Smooth muscle cell (in vitro differentiated cells): Measurements from ENCODE around the gene DR1. TPM values are rescaled to one million over a fixed set of nuclear protein-coding genes. Genes with fewer than 3 reads are reported as not detected.
A peak's percentile ranks its signal among the peaks of the same experiment; 100 is the strongest.
"Not testable (repeated sequence)": the region's sequence is repeated elsewhere in the genome, so short reads cannot be mapped to it uniquely, and the experiment has no call there.

Experiments
- DNase-seq: peaks from one replicate; lab custom pipeline; 2025; ENCODE audit not compliant: unreplicated experiment; lab: John Stamatoyannopoulos, UW
- H2AFZ ChIP-seq: fragments of 200-600 bp; sonication (generic); 2 replicates; pipeline ENCODE4 v1.6.0; 2016; ENCODE audit warnings: antibody characterized with exemption, low read depth, mild to moderate bottlenecking
- H3F3A ChIP-seq: fragments of 200-600 bp; sonication (generic); 2 replicates; pipeline ENCODE4 v1.6.0; 2017; ENCODE audit warnings: antibody characterized with exemption, low read depth
- H3K27ac ChIP-seq: fragments of 200-600 bp; sonication (generic); 2 replicates; pipeline ENCODE4 v1.5.1; 2016; ENCODE audit warnings: low read depth, mild to moderate bottlenecking
- H3K27me3 ChIP-seq: fragments of 200-600 bp; sonication (generic); 2 replicates; pipeline ENCODE4 v1.6.1; 2016; ENCODE audit warnings: low read depth, mild to moderate bottlenecking
- H3K36me3 ChIP-seq: fragments of 200-600 bp; sonication (generic); 2 replicates; pipeline ENCODE4 v1.5.1; 2016; ENCODE audit warnings: low read depth
- H3K4me1 ChIP-seq: fragments of 200-600 bp; sonication (generic); 2 replicates; pipeline ENCODE4 v1.5.1; 2016; ENCODE audit warnings: low read depth
- H3K4me2 ChIP-seq: fragments of 200-600 bp; sonication (generic); 2 replicates; pipeline ENCODE4 v1.6.0; 2016; ENCODE audit warnings: mild to moderate bottlenecking
- H3K4me3 ChIP-seq: fragments of 200-600 bp; sonication (generic); 2 replicates; pipeline ENCODE4 v1.5.1; 2016; ENCODE audit warnings: mild to moderate bottlenecking
- H3K79me2 ChIP-seq: fragments of 200-600 bp; sonication (generic); 2 replicates; pipeline ENCODE4 v1.6.0; 2016; ENCODE audit warnings: low read depth, mild to moderate bottlenecking
- H3K9ac ChIP-seq: fragments of 200-600 bp; sonication (generic); 2 replicates; pipeline ENCODE4 v1.6.0; 2016; ENCODE audit warnings: low read depth
- H3K9me3 ChIP-seq: fragments of 200-600 bp; sonication (generic); replicated peaks from 2 replicates; pipeline ENCODE4 v1.5.1; 2016; ENCODE audit warnings: low read depth
- H4K20me1 ChIP-seq: fragments of 200-600 bp; sonication (generic); 2 replicates; pipeline ENCODE4 v1.6.0; 2016; ENCODE audit warnings: low read depth
- CTCF ChIP-seq: fragments of 200-600 bp; sonication (generic); IDR thresholded peaks from 2 replicates; pipeline ENCODE4 v1.5.1; 2017; ENCODE audit warnings: borderline replicate concordance, mild to moderate bottlenecking, antibody characterized with exemption; ENCODE audit not compliant: insufficient read depth, poor library complexity, severe bottlenecking
- WGBS: methylation state at CpG from one replicate; pipeline ENCODE4 v1.1.7; 2016; ENCODE audit warnings: low lambda C conversion rate; 5-methylcytosine and 5-hydroxymethylcytosine counted together
- polyA plus RNA-seq: library from polyadenylated mRNA; unstranded; fragments of >200 nt; fragmentation: Nextera tagmentation; extraction: Ambion mirVana; gene quantifications from 2 replicates; pipeline ENCODE4 v1.2.1, GENCODE V29; 2016
- total RNA-seq: library from RNA; depleted of rRNA; stranded (reverse); fragments of >200 nt; gene quantifications from 2 replicates; pipeline ENCODE4 v1.2.3, GENCODE V29; 2014

Gene DR1
- total and polyA plus RNA-seq, 2 experiments from 2014 or later, result 33.8 to 63.4 TPM

- DNase-seq, result no peak
- Histone ChIP-seq H3K9me3 (no peaks in the 10 kb centered on the region), H3F3A (no peaks in the 10 kb centered on the region), H3K36me3 (peaks cover 16% of the 10 kb centered on the region), H3K9ac (no peak overlapping the region), H2AFZ (no peak overlapping the region), H3K79me2 (peaks cover 100% of the 10 kb centered on the region), H3K4me1 (peaks cover 33% of the 10 kb centered on the region), H3K4me2 (peak overlapping the region; percentile 89), H3K4me3 (peak overlapping the region; percentile 97), H3K27me3 (no peaks in the 10 kb centered on the region), H4K20me1 (peaks cover 88% of the 10 kb centered on the region), H3K27ac (no peak overlapping the region)
- no peak for TF ChIP-seq CTCF
- 92% methylated on average over 1 of the region's 1 CpG for WGBS
Measured at GRCh38 chr1:93350875-93351274, 5.2 kb downstream of the DR1 start.

GRCh38 chr1:93351346-93351745 is 5.6 kb downstream of the DR1 start:
- Histone ChIP-seq H4K20me1 (peaks cover 93% of the 10 kb centered on the region), H3K79me2 (peaks cover 100% of the 10 kb centered on the region), H3K36me3 (peaks cover 17% of the 10 kb centered on the region), H3K4me2 (peak overlapping the region; percentile 89), H3K4me1 (peaks cover 33% of the 10 kb centered on the region)
- not testable (repeated sequence) for H3K9ac ChIP-seq, H3K27me3 ChIP-seq, H3F3A ChIP-seq, H3K27ac ChIP-seq, H2AFZ ChIP-seq, DNase-seq, H3K4me3 ChIP-seq, H3K9me3 ChIP-seq
- 85% methylated on average over 7 of the region's 7 CpGs for WGBS

GRCh38 chr1:93352376-93352775 is 6.7 kb downstream of the DR1 start:
- no peak for TF ChIP-seq CTCF
- Histone ChIP-seq H3F3A (no peaks in the 10 kb centered on the region), H4K20me1 (peaks cover 92% of the 10 kb centered on the region), H3K4me3 (no peak overlapping the region), H3K9ac (no peak overlapping the region), H3K79me2 (peaks cover 99% of the 10 kb centered on the region), H3K4me1 (peaks cover 33% of the 10 kb centered on the region), H3K36me3 (peaks cover 24% of the 10 kb centered on the region), H3K27ac (peak overlapping the region; percentile 3), H3K9me3 (no peaks in the 10 kb centered on the region), H3K27me3 (no peaks in the 10 kb centered on the region), H2AFZ (no peak overlapping the region), H3K4me2 (no peak overlapping the region)
- DNase-seq, result no peak

GRCh38 chr1:93353286-93353685 is 7.6 kb downstream of the DR1 start:
- H3K9me3 ChIP-seq, result no peaks in the 10 kb centered on the region
- TF ChIP-seq CTCF, result no peak
- peaks cover 91% of the 10 kb centered on the region for H4K20me1 ChIP-seq
- H2AFZ ChIP-seq, result no peak overlapping the region
- H3K27ac ChIP-seq, result peak overlapping the region; percentile 16
- WGBS, result 81% methylated on average over 1 of the region's 1 CpG
- no peak overlapping the region for H3K4me3 ChIP-seq
- no peaks in the 10 kb centered on the region for H3F3A ChIP-seq
- H3K4me2 ChIP-seq, result no peak overlapping the region
- no peak for DNase-seq
- no peak overlapping the region for H3K9ac ChIP-seq
- H3K79me2 ChIP-seq, result peaks cover 99% of the 10 kb centered on the region
- peaks cover 26% of the 10 kb centered on the region for H3K4me1 ChIP-seq
- H3K36me3 ChIP-seq, result peaks cover 29% of the 10 kb centered on the region
- H3K27me3 ChIP-seq, result no peaks in the 10 kb centered on the region
